CD4-positive, alpha-beta T cell treated with Interleukin-12 subunit alpha and Interleukin-12 subunit beta, for 1 hour (primary cell): Measurements from ENCODE around the gene NEIL3.

Experiments used
- DNase-seq: peaks from one replicate; pipeline ENCODE4 v3.0.0-alpha.2; 2020

The NEIL3 gene

DNA sequence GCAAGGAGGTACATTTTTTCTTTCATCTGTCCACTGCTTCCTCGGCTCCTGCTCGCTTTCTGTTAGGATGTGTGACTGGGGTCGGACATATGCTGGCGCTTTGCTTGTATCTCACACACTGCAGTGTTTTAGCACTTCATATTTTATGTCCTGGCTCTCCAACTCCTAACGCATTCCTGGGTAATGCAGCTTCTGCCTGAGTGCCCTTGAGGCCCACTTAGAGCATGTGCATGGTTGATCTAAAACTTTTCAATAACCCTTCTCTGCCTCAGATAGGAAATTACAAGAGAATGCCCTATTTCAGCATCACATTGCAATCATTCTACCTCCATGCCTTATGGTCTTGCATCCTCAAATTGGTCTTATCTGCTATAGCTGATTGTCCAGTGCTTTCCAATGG, 65.3 kb downstream of the NEIL3 start:
- no peak for DNase-seq

DNA sequence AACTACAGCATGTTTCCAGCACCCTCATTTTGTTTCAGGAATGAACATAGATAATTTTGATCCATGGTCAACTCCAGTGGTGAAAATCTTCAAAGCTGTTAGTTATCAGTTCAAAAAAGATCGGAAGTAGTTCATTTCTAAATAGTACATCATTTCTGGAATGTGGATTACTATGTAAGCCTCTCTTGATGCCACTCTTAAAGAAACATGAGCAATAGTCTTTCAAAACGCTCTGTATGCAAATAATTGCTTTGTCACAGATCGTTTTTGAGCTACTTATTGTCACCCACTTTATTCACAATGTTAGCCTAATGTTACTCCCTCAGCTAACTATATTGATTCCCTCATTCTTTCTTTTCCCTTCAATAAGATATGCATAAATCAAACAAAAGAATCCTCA, 65.7 kb downstream of the NEIL3 start:
- DNase-seq = no peak

DNA sequence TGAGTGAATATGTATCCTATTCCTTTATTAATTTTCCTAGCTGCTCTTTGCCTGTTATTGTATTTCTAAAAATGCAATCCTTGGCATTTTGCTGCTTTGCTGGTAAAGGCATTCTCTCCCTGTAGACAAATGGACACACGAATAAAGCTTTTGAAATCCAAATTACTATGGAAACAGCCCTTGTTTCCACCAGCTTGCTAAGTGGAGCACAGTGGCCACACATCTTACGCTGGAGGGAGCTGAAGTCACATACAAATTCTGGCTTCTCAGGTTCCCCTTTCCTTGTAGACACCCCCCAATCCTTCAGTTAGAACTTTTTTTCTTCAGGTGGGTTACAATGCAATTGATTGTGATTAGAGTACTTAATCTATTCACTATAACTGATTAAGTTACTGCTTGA, 66.3 kb downstream of the NEIL3 start:
- DNase-seq = no peak

DNA sequence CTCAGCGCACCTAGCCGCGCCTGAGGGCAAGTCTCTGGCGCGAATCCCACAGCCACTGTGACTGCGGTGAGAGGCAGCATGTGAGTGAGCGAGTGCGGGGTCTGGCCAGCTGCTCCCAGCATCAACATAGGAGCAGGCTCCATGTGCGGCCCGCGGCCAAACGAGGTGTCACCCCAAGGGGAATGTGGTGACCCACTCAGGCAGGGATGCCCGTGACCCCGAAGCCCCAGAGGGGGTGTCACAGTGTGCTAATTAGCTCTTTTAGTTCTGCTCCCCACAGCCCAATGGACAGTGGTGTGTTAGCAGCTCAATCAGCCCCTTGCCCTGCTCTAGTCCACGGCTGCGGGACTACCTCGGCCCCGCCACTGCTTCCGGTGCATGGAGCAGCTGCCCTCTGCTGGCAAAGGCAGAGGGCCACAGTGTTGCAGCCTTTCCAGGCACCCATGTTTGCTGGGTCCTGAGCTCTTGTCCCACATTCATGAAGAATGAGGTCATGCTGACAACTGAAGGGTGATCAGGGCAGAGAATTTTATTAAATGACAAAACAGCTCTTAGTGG, 71.1 kb downstream of the NEIL3 start:
- no peak for DNase-seq

DNA sequence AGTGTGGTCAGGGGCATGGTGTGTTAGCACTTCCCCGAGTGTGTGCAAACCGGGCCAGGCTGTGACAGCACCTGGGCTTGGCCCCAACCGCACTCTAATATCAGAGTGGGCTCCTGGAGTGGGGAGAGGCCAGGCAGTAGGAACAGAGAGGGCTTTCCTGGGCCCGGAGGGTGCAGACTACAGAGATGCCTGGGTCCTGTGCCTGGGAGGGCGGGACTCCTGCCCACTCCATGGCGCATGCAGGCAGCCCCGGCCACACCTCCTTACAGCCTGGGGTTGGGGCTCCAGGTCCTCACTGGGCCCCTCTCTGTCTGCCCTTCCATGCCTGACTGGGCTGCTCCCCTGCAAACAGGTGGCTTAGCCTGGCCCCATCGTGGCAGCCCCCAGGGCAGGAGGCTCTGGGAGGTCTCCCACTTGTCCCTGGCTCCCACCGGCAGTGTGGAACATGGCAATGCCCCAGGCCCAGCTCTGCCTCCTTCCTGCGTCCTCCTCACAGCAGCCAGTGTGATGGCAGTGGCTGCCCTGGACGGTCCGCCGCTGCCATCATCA, 72.2 kb downstream of the NEIL3 start:
- DNase-seq = no peak

DNA sequence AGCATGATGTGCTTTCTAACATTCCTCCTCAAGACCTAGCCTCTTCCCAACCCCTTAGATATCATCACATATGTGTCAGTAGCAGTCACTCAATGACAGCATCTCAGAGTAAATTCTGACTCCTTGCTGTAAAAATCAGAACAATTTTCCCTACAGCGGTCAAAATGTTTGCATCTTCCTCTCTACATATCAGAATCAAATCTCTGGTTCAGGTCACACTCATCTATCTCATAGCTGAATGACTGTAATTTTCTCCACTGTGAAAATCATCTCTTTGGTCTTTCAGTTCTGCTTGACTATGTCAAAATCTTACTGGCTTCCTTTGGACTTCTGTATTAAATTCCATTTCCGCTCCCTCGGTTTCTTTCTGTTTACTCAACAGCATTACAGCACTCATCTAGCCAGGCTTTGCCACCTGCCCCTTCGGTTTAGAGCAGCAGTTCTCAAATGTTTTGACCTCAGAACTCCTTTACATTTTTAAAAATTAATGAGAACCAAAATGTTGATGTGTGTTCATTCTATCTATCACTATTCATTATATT, 75.3 kb downstream of the NEIL3 start:
- DNase-seq = no peak

DNA sequence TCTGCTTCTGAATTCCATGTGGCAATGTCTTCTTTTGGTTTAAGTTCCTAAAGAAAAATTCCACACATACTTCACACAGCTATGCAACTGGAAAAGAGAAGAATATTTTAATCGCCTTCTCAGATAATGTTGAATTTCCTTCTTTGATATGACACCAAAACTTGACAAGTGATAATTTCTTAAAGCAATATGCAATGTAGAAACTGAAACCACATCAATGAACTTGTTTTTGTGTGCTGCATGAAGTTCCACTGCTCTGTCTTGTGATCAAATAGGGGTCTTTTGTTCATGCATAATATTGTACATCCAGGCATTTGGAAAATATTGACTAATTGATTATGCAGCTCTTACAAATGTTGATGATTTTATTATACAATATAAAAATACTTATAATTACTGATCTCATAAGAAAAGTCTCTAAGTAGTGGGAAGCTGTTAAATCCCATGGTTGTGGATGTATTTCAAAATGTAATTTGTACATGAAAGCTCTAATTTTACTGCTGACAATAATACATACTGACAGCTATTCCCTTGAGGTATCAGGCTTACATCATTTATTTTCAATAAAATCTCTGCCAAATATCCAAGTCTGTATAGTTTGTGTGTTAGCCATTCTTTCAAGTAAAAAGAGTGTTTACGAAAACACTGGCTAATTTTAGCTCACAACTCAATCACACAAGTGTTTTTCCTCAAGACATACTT, 76.1 kb downstream of the NEIL3 start:
- DNase-seq = no peak

DNA sequence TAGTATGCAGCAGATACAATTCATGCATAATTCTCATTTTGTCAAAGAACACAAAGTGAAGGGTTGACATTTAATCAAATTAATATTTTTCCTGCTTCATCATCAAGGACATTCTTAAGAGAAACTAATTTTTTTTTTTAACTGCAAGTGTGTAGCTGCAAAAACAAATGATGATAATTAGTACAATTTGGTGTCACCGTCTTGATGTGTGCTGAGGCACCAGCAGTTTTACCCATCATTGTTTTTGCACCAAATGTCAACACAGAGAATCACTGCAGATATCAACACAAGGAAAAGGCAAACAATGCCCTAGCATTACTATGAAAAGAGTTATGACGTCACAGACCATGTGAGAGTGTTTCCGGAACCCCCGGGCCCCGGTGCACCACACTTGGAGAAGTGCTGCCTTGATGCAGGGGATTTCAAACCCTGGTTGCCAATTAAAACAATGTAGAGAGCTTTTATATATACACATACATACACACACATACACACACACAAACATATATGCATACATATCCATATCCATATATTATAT, 76.7 kb downstream of the NEIL3 start:
- no peak for DNase-seq

DNA sequence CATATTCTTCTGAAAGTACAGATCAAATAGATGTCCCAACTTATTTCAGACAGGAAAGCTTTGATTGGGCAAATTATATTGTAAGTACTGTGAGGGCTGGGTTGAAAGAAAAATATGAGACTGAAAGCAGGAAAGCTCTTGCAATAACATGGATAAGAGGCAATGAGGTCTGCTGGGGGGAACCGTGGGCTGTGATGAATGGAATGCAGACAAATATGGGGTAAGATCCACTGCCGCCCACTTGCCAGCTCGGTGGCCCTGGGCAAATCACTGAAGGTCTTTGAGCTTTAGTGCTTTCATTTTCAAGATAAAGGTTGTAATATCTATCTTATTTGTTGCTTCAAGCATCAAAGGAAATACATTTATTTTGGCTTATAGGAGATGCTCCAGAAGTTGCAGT, 81.6 kb downstream of the NEIL3 start:
- no peak for DNase-seq

DNA sequence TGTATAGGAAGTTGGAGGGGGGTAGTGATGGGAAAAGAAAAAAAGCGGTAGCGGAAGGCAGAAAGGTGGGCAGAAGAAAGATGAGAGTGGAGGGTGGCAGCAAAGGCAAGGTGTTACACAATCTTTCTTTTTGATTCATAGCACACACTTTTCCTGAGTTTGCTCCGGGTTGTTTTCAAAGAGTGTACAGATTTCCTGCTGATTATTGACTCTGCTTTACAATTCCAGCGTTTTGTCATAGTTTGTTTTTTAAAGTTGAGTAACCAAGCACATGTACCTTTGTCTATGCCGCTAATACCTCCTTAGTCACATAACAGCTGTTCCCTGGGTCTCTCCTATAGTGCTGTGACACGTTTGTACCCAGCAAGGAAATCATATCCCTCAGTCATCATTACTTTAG, 82.3 kb downstream of the NEIL3 start:
- no peak for DNase-seq

DNA sequence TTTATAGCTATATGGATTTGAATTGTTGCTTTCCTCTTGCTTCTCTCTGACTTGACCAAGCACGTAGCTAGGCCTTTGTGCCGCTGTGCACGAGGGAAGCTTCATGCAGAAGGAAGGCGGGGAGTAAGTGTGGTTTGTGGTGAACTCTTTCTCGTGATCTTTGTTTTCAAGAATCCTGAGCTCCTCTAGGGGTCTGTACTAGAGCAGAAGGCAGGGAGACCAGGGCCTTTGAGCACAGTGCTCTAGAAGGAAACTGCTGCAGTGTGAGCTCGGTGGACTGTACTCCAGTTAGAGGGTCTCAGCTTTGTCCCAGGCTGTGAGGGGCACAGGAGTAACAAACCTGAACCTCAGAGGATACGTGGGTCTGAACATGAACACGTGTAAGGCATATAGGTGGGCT, 83.6 kb downstream of the NEIL3 start:
- DNase-seq = peak; percentile 15

DNA sequence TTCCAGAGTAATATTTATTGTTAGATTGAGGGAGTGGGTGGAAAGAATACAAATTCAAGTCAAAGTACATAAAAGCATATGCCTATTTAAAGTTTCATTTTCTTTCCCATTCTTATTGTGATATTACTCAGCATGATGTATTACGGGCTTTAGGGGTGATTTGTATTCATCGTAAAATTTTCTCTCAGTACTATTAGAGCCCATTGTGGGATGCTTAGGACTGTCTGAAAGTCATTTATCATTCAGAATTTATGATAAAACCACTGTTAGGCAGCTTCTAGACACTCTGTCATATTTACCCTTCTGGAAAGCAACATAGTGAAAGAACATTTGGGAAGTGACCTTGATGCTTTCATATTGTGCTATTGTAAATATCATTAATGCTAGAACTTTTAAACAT, 86.7 kb downstream of the NEIL3 start:
- DNase-seq = no peak

DNA sequence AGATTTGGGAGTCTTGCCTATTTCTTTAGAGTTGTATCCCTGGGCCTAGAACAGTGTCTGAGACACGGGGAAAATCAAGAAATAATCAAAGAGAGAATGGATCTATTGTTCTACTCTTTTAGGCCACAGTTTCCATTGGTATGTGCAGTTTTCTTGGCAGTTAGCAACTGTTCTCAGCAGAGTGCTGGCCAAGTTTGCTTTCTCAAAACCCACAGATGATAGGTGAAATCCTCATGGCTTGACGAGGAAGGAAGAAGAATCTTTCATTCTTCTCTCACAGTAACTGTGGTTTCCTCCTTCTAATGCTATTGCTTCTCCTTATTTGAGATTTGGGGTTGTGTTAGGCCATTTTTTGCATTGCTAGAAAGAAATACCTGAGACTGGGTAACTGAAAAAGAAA, 90.4 kb downstream of the NEIL3 start:
- DNase-seq = no peak

DNA sequence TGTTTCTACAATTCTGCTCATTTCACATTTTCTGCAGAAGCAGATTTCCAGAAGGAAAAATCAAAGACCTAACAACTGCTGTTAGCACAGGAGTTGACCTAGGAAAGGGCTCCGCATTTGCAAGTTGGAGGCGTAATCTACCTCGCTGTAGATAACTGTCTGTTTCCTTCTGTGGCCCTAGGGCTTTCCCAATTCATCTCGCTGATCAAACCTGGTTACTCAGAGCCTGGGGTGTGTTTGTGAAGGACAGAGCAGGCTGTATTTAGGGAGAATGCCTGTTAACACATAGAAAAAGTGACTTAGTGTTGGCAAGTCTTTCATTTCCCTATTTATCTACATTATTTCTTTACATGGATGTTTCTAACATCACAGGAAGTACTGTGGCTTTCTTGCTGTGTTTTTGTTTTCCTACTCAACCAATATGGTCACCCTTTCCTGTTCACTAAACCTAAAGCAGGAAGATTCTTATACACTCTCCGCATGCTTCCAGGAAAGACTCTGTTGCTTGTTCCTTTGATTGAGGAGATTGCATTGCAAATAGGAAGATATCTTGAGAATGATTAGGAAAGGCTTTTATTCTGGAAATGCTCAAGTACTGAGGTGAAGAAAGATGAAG, 92.1 kb downstream of the NEIL3 start:
- DNase-seq = peak; percentile 15

DNA sequence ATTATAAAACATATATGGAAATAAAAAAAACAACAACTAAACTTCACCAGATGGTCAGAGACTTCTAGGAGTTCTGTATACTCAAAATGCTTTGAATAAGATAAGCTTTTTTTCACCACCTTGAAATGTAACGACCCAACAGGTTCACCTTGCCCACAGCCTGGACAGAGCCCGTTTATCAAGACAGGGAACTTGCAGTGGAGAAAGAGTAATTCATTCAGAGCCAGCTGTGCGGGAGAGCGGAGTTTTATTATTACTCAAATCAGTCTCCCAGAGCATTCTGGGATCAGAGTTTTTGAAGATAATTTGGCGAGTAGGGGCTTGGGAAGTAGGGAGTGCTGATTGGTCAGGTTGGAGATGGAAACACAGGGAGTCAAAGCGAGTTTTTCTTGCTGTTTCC, 94.1 kb downstream of the NEIL3 start:
- no peak for DNase-seq

DNA sequence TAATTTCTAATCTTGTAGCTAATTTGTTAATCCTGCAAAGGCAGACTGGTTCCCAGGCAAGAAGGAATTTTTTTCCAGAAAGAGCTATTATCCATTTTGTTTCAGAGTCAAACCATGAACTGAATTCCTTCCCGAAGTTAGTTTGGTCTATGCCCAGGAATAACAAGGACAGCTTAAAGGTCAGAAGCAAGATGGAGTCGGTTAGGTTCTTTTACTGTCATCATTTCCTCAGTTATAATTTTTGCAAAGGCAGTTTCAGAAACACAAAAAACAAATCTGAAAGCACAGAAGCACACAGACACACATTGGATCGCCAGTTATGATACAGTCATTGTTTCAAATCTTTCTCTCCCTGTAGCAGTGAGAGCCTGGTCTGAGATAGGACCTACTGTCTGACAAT, 94.7 kb downstream of the NEIL3 start:
- no peak for DNase-seq

DNA sequence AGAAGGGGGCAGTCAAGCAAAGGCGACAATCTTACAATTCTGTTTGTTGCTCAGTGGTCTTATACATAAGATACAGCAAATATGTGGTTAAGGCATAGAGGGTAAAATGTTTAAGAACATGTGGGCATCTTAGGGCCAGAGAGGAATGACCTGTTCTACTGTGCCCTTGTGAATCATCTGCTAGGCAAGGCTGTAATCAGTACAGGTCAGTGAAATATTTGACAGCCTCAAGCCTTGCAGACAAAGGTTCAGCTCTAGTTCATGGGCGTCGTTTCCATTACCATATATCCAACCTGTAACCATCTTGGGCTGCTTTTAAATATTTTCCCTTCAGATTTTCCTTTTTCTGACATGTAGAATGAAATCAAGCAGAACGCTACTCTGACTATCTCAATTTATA, 95.3 kb downstream of the NEIL3 start:
- no peak for DNase-seq

DNA sequence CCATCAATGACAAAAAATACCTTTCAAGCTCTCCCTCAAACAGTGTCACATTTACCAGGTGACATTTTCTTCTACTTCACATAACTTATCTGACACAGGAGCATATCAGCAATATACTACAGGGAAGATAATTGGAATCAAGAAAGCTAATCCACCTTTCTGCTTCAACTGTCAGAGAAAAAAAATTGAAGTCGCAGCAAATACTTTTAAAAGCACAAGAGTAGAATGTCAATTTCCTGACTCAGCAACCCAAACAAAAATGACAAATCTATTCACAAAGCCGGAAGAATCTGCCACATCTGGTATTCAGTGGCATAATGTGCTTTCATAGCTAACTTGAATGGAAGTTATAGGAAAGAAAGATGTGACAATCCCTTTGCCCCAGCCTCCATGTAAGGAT, 95.8 kb downstream of the NEIL3 start:
- DNase-seq = no peak

DNA sequence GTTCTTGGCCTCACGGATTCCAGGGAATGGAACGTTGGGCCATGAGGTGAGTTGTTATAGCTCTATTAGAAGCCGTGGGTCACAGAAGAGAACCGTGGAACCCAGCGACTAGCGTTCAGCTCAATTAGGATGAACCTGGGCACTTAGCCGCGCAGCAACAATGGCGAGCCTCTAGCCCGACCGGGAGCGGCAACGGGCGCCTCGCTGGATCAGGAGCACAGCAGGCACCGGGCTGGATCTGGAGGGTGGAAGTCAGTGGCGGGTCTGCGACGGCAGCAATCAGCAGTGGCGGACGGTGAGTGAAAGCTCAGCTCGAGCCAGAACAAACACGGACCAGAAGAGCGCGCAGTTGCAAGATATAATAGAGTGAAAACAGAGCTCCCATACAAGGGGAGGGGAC, 98.3 kb downstream of the NEIL3 start:
- DNase-seq = no peak

DNA sequence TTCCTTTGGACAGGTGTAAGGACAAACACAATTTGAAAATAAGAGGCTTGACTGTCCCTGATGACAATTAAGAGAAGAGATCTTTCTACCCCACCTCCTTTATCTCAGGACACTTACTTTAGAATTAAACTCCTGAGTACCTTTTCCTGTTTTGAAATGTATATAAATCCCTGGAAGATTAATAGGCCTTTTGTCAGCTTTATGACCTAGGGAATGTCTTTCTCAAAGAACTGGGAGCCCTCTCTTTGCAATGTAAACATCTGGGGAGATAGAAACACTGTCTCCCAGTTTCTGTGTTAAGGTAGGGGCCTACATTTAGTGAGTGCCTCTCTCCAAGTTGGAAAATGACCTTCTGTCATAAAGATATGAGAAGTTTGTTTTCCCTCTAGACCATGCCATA, 100.9 kb downstream of the NEIL3 start:
- DNase-seq = no peak

DNA sequence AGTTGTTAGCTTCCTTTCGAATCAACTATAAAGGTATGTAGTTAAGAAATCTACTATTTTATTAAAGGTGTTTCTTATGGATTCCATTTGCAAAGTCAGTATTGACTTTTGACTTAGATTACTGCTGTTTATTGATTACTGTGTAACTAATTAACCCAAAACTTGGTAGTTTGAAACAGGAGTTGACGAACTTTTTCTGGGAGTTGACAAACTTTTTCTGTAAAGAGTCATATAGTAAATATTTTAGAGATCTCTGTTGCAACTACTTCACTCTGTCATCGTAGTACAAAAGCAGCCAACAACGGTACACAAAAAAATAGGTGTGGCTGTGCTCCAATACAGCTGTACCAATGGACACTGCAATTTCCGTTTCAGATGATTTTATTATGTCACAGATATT, 102.3 kb downstream of the NEIL3 start:
- no peak for DNase-seq
